OCI-LY3 (cell line): ENCODE results near the gene NUDCD3.

Source experiments
- H2AFZ ChIP-seq: fragments of 200-600, 300-600 bp; shearing (Covaris generic); 2 replicates; pipeline ENCODE4 v1.6.0; 2014; ENCODE audit warnings: antibody characterized with exemption, low read depth, low read length
- H3K27ac ChIP-seq: fragments of 200-600, 300-600 bp; sonication (generic); 2 replicates; pipeline ENCODE4 v1.5.1; 2014; ENCODE audit warnings: mild to moderate bottlenecking, low read length, moderate library complexity, mixed read lengths
- H3K27me3 ChIP-seq: fragments of 200-600, 300-600 bp; sonication (generic); 2 replicates; pipeline ENCODE4 v1.6.1; 2014; ENCODE audit warnings: low read depth, low read length, mixed read lengths
- H3K36me3 ChIP-seq: fragments of 200-600, 300-600 bp; sonication (generic); replicated peaks from 2 replicates; pipeline ENCODE3; 2014; ENCODE audit warnings: low read depth, low read length, mixed read lengths
- H3K4me1 ChIP-seq: fragments of 300-600, 200-600 bp; sonication (generic); 2 replicates; pipeline ENCODE4 v1.6.1; 2014; ENCODE audit warnings: low read length, mixed read lengths
- H3K4me2 ChIP-seq: fragments of 200-600, 300-600 bp; sonication (generic); 2 replicates; pipeline ENCODE4 v1.6.1; 2014; ENCODE audit warnings: low read length, mixed read lengths
- H3K4me3 ChIP-seq: fragments of 300-600, 200-600 bp; sonication (generic); 2 replicates; pipeline ENCODE4 v1.5.1; 2014; ENCODE audit warnings: antibody characterized with exemption, mild to moderate bottlenecking, low read length, moderate library complexity
- H3K79me2 ChIP-seq: fragments of 300-600, 200-600 bp; shearing (Covaris generic); 2 replicates; pipeline ENCODE4 v1.6.1; 2014; ENCODE audit warnings: mild to moderate bottlenecking, low read length, mixed read lengths
- H3K9ac ChIP-seq: fragments of 300-600, 200-600 bp; shearing (Covaris generic); 2 replicates; pipeline ENCODE4 v1.6.0; 2014; ENCODE audit warnings: mild to moderate bottlenecking, low read length, moderate library complexity
- H3K9me3 ChIP-seq: fragments of 200-600, 300-600 bp; shearing (Covaris generic); 2 replicates; pipeline ENCODE4 v1.6.1; 2014; ENCODE audit warnings: low read length, mixed read lengths; ENCODE audit not compliant: insufficient read depth
- H4K20me1 ChIP-seq: fragments of 200-600, 300-600 bp; sonication (generic); 2 replicates; pipeline ENCODE4 v1.6.1; 2016; ENCODE audit warnings: low read length, mixed read lengths; ENCODE audit not compliant: insufficient read depth
- EZH2phosphoT487 ChIP-seq: fragments of 200-600 bp; shearing (Covaris generic); IDR thresholded peaks from 2 replicates; pipeline ENCODE4 v1.6.1; 2018; ENCODE audit warnings: antibody characterized with exemption, mixed run types, low read depth
- TF ChIP-seq, protein P1 (sequence below): fragments of 200-600, 300-600 bp; sonication (generic); IDR thresholded peaks from 2 replicates; pipeline ENCODE4 v1.5.1; 2014; ENCODE audit warnings: antibody characterized with exemption, low read length, low read depth

Gene NUDCD3

GRCh38 chr7:44376429-44377133 is 113.9 kb downstream of the NUDCD3 start:
- Histone ChIP-seq H3K36me3 (no peaks in the 10 kb centered on the region), H3K27ac (no peak overlapping the region), H3K9ac (no peak overlapping the region), H3K79me2 (no peaks in the 10 kb centered on the region), H4K20me1 (no peaks in the 10 kb centered on the region), H3K9me3 (no peaks in the 10 kb centered on the region), H3K4me3 (no peak overlapping the region), H3K4me1 (peaks cover 21% of the 10 kb centered on the region), H2AFZ (no peak overlapping the region), H3K27me3 (no peaks in the 10 kb centered on the region), H3K4me2 (no peak overlapping the region)
- TF ChIP-seq, protein P1, sequence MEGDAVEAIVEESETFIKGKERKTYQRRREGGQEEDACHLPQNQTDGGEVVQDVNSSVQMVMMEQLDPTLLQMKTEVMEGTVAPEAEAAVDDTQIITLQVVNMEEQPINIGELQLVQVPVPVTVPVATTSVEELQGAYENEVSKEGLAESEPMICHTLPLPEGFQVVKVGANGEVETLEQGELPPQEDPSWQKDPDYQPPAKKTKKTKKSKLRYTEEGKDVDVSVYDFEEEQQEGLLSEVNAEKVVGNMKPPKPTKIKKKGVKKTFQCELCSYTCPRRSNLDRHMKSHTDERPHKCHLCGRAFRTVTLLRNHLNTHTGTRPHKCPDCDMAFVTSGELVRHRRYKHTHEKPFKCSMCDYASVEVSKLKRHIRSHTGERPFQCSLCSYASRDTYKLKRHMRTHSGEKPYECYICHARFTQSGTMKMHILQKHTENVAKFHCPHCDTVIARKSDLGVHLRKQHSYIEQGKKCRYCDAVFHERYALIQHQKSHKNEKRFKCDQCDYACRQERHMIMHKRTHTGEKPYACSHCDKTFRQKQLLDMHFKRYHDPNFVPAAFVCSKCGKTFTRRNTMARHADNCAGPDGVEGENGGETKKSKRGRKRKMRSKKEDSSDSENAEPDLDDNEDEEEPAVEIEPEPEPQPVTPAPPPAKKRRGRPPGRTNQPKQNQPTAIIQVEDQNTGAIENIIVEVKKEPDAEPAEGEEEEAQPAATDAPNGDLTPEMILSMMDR, result no peak
- TF ChIP-seq EZH2phosphoT487, result no peak

- no peaks in the 10 kb centered on the region for H3K36me3 ChIP-seq
- H3K4me1 ChIP-seq, result peaks cover 21% of the 10 kb centered on the region
- TF ChIP-seq EZH2phosphoT487, result no peak
- TF ChIP-seq, protein P1, result no peak
- no peak overlapping the region for H3K27ac ChIP-seq
- H2AFZ ChIP-seq, result no peak overlapping the region
- H3K79me2 ChIP-seq, result no peaks in the 10 kb centered on the region
- no peaks in the 10 kb centered on the region for H4K20me1 ChIP-seq
- H3K9me3 ChIP-seq, result no peaks in the 10 kb centered on the region
- no peak overlapping the region for H3K4me2 ChIP-seq
- no peak overlapping the region for H3K4me3 ChIP-seq
- no peak overlapping the region for H3K9ac ChIP-seq
- no peaks in the 10 kb centered on the region for H3K27me3 ChIP-seq
Measured at GRCh38 chr7:44375926-44376342, 114.5 kb downstream of the NUDCD3 start.

GRCh38 chr7:44375236-44375699 is 115.2 kb downstream of the NUDCD3 start:
- Histone ChIP-seq H3K27ac (no peak overlapping the region), H3K4me3 (no peak overlapping the region)

More at GRCh38 chr7:44375236-44375699, 115.2 kb downstream of the NUDCD3 start:
- Histone ChIP-seq H3K36me3 (no peaks in the 10 kb centered on the region), H3K9me3 (no peaks in the 10 kb centered on the region), H3K4me2 (no peak overlapping the region), H3K79me2 (no peaks in the 10 kb centered on the region), H3K9ac (no peak overlapping the region), H2AFZ (no peak overlapping the region), H3K4me1 (peaks cover 21% of the 10 kb centered on the region), H3K27me3 (no peaks in the 10 kb centered on the region), H4K20me1 (no peaks in the 10 kb centered on the region)
- TF ChIP-seq, protein P1, result no peak; the same call in 1 of the 2 replicates
- TF ChIP-seq EZH2phosphoT487, result no peak
